T-helper 2 cell (primary cell): Measurements from ENCODE around the gene PHF12.
A peak's percentile ranks its signal among the peaks of the same experiment; 100 is the strongest.
"Not testable (repeated sequence)": the region's sequence is repeated elsewhere in the genome, so short reads cannot be mapped to it uniquely, and the experiment has no call there.

Experiments
- DNase-seq, 5 experiments: peaks; one replicate each; pipeline versions ENCODE4 v3.0.0 to v3.0.0-alpha.2; 2012 to 2022

The PHF12 gene

GRCh38 chr17:28881533-28882056 lies 69.7 kb downstream of the PHF12 start:
- DNase-seq, result no peak

- no peak for DNase-seq
Measured at GRCh38 chr17:28880572-28880945, 70.8 kb downstream of the PHF12 start.

DNA sequence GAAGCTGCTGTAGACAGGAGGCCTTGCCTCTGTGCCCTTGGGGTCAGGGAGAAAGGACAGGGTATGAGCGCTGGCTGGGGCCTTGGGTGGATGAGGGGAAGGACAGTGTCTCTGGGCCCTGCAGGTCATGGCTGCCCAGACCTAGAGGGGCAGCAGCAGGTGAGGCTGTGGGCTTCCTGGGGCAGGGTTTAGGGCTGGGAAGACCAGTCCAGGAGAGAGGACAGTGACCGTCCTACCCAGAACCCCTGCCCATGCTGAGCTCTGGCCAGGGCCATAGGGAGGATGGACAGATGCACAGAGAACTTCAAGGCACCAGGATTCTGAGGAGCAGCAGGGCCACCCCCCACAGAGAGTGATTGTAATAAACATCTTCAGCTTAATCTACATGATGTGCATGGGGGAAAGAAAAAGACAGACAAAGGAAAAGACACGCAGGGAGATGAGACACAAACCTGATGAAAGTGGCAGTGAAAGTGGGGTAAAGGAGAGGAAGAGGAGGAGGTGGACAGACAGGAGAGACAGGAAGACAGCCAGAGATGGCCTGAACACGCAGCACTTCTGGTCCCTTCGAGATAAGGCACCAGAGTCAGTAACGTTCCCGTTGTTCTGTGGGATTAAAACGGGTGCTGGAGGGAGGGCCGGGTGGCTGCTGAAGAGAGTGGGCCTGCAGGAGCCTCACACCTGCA lies 71.3 kb downstream of the PHF12 start:
- no peak for DNase-seq

GRCh38 chr17:28878981-28879380 lies 72.3 kb downstream of the PHF12 start:
- no peak for DNase-seq

DNA sequence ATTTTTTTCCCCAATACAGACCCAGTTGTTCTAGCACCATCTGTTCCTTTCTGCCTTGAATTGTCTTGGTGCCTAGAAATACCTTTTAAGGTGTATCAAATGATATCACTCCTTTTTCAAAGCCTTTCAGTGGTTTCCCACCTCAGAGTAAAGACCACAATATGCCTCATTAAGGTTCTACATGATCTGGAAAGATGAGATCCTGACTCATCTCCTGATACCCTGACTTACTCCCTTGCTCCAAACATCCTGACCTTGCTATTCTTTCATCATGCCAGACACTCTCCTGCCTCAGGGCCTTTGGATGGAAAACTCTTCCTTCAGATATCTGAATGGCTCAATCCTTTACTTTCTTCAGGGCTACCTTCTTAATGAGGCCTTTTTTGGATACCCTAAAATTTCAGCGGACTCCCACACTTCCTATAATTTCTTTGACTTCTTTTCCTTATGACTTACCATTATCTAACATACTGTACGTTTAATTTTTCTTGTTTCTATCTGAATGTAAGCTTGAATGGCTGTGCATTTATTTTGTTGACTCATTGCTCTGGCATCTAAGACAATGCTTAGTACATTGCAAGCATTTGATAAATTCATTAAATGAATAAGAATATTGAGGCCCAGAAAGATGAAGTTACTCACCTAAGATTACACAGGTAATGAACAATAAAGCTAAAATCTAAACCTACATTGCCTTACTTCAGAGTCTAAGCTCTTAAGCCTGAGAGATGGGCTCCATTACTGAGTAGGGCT lies 73.0 kb downstream of the PHF12 start:
- no peak for DNase-seq

- not testable (repeated sequence) for DNase-seq
Measured at GRCh38 chr17:28877150-28877711, 74.1 kb downstream of the PHF12 start.

GRCh38 chr17:28875848-28876550 lies 75.3 kb downstream of the PHF12 start:
- no peak for DNase-seq

- DNase-seq, result no peak
Measured at GRCh38 chr17:28874750-28875149, 76.6 kb downstream of the PHF12 start.

- no peak for DNase-seq
Measured at GRCh38 chr17:28873839-28874238, 77.5 kb downstream of the PHF12 start.

DNA sequence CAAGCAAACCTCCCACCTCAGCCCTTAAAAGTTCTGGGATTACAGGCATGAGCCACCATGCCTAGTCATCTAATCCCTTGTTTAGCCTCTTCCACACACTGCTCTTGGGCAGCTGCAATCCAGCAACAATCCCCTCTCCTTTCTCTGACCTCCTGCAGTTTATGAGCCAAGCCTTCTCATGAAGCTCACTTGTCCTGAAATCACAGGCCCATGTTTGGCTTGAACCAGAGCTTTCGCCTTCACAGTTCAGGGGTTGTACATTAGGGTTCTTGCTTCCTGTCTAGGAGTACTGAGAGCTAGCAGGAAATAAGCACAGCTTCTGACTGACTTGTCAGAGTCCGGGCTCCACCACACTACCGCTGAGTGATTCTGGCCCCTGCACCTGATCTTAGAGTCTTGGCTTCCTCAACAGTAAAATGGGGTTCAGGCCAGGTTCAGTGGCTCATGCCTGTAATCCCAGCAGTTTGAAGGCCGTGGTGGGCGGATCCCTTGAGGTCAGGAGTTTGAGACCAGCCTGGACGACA lies 80.2 kb downstream of the PHF12 start:
- peak in 2 of 5 experiments; percentile 10 to 90 for DNase-seq

- DNase-seq, result no peak
Measured at GRCh38 chr17:28867276-28867675, 84.0 kb downstream of the PHF12 start.

- DNase-seq, result peak in 1 of 5 experiments; percentile 20
Measured at GRCh38 chr17:28865946-28866752, 85.2 kb downstream of the PHF12 start.

DNA sequence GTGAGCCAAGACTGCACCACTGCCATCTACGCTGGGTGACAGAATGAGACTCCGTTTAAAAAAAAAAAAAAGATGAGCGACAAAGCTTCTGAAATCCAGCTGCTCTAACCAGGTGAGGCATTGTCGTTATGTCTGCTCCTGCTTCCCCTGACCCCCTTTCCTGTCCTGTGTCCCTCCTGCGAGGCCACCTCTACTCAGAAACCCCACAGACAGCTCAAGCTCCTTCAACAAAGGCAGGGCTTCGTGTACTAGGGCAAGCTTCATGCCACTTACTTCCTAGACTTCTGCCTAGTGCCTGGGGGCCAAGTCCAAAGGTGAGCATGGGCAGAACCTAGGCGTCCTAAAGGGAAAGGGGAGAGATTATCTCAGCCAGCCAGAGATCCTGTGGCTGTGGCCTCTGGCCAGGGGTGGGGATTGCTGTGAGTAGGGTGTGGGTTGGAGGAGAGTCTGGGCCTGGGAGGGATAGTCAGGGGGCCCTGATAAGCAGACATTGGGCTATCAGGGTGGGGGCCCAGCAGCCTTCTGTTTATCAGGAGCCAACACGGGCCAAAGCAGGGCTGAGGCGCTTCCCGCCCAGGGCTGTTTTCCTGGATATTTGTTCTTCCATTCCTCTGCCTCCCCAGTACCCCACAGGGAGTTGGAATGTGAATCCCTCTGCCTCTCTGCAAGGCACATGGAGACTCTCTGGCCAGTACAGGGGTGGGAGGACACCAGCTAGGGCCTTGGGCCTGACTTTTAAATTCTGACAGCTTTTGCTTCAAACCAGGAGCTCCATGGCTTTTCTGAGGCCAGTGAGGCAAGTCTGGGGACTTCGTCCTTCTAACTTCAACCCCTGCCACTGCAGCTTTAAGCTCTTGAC lies 86.1 kb downstream of the PHF12 start:
- no peak for DNase-seq

DNA sequence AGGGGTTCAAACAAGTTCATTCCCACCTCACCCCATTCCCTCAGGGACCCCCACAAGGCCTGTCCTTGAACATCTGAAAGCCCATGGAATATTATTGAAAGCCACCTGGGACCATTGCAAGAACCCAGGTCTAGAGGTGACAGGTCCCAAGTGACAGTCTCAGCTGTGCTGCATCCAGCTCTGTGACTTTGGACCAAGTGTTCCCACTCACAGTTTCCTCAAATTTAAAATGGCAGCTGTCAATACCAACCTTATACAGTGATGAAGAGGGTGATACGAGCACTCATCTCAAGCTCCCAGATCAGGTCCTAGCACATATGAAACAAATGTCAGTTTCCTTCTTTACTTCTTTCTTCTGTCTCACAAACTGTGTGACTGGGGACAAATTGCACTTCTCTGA lies 87.4 kb downstream of the PHF12 start:
- DNase-seq, result no peak

DNA sequence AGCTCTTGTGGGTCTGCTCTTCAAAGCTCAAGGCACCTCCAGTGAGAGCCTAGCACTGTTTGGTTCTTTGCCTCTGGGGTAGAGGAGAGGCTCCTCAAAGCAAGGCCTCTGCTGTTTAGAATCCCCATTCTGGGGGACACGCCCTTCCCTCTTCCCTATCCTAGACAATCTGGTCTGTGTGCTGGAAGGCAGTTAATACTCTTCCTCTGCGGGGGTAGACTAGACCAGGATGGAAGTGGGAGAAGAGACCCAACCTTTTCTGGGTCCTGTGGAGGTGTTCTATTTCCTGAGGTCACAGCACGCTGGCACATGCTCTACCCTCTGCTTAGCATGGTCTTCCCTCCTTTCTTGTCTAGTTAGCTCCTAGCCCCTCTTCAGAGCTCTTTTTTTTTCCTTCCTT lies 88.8 kb downstream of the PHF12 start:
- no peak for DNase-seq

GRCh38 chr17:28861393-28862203 lies 89.7 kb downstream of the PHF12 start:
- DNase-seq, result no peak

DNA sequence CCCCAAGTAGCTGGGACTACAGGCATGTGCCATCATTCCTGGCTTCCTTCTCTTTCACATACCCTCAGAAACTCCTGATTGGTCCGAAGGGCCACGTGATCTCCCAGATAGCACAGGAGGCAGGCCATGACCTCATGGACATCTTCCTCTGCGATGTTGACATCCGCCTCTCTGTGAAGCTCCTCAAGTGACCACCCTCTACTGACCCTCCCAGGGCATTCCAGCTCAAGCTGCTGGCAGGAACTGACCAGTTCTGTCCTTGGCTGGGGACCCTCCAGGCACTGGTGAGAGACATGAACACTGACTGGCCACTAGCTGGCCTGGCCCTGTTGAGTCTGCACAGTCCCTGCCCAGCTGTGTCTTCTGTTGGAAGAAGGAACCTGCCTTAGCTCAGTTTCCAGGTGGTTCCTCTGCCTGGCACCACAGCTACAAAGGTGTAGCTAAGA lies 90.9 kb downstream of the PHF12 start:
- no peak for DNase-seq

DNA sequence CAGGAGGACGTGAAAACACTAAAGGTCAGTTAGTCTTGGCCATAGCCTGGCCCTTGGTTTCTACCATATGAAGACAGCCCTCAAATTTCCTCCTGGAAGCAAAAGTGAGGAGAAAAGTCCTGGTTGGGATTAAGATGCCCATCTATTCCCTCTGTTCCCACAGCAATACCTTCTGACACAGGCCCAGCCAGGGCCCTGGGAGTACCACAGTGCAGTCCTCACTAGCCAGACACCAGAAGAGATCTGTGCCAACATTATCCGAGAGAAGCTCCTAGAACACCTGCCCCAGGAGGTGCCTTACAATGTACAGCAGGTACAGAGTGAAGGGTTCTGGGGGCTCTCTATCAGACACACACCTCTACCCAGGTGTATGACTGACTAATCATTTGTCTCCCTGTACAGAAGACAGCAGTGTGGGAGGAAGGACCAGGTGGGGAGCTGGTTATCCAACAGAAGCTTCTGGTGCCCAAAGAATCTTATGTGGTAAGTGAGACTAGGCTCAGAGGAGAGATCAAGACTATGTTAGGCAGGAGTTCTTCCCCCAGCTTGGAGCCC lies 92.4 kb downstream of the PHF12 start:
- DNase-seq, result no peak

GRCh38 chr17:28857905-28858800 lies 93.2 kb downstream of the PHF12 start:
- no peak for DNase-seq
